ENCODE measurements around the gene MTM1.

GRCh38 chrX:150551963-150552362 is 16.5 kb upstream of the MTM1 start:
- no peak for TF ChIP-seq CTCF (conservative IDR thresholded peaks at IDR 0.05; ENCODE audit: low read depth in 2 of 2)
- no peak for TF ChIP-seq EZH2 (IDR thresholded peaks at IDR 0.05; ENCODE audit: low read depth, unreplicated experiment)
- no peak for TF ChIP-seq POLR2AphosphoS5 (IDR thresholded peaks at IDR 0.05; ENCODE audit: low read depth)
- no peak for TF ChIP-seq REST (IDR thresholded peaks at IDR 0.05; ENCODE audit: unreplicated experiment)
- no peak for TF ChIP-seq EZH2phosphoT487 (IDR thresholded peaks at IDR 0.05; ENCODE audit: unreplicated experiment)
- TF ChIP-seq, protein P1, sequence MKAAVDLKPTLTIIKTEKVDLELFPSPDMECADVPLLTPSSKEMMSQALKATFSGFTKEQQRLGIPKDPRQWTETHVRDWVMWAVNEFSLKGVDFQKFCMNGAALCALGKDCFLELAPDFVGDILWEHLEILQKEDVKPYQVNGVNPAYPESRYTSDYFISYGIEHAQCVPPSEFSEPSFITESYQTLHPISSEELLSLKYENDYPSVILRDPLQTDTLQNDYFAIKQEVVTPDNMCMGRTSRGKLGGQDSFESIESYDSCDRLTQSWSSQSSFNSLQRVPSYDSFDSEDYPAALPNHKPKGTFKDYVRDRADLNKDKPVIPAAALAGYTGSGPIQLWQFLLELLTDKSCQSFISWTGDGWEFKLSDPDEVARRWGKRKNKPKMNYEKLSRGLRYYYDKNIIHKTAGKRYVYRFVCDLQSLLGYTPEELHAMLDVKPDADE (IDR thresholded peaks at IDR 0.05): no peak
- no peak for TF ChIP-seq STAT1 (IDR thresholded peaks at IDR 0.05; ENCODE audit: unreplicated experiment)
- no peak for TF ChIP-seq JUNB (IDR thresholded peaks at IDR 0.05; ENCODE audit: unreplicated experiment)
- no peak for TF ChIP-seq ZNF462 (CRISPR knock-in tag; IDR thresholded peaks at IDR 0.05)
- TF ChIP-seq CREB1 (CRISPR knock-in tag; IDR thresholded peaks at IDR 0.05; ENCODE audit: low read depth): no peak
- no peak for TF ChIP-seq ZNF114 (CRISPR knock-in tag; IDR thresholded peaks at IDR 0.05)
- TF ChIP-seq ZNF331 (CRISPR knock-in tag; IDR thresholded peaks at IDR 0.05; ENCODE audit: low read depth): no peak
